HCT116 (cell line): ENCODE measurements around the gene PCK2. TPM values are rescaled to one million over a fixed set of nuclear protein-coding genes. Genes with fewer than 3 reads are reported as not detected.

Source experiments
- ATAC-seq: fragments of 200-7000 bp; cut with Tn5 transposase; 2 replicates; pipeline ENCODE4 v1.9.1; 2020; ENCODE audit warnings: mild to moderate bottlenecking, moderate library complexity
- BruUV-seq: library from RNA; stranded (reverse); fragments of 400-500 nt; replicated peaks from 2 replicates; lab custom pipeline; 2021; lab: Mats Ljungman, UMichigan
- CTCF ChIA-PET: fragments of 300-600 bp; sonication (Branson Sonifier 250); formaldehyde crosslinking; loops from one replicate; lab custom pipeline; 2021; ENCODE audit warnings: antibody characterized with exemption; lab: Charles Lee
- POLR2A ChIA-PET: fragments of 300-600, 350-600 bp; sonication (Branson Sonifier 250); formaldehyde crosslinking; loops from one replicate; lab custom pipeline; 2021; ENCODE audit warnings: antibody characterized with exemption; lab: Charles Lee
- RAD21 ChIA-PET, 2 experiments: fragments of 300-600 bp; sonication (Branson Sonifier 250); formaldehyde crosslinking; loops; one replicate each; lab custom pipeline; 2023; ENCODE audit warnings: low total read pairs in 2 of 2; ENCODE audit not compliant: uncharacterized antibody in 2 of 2, unreplicated experiment in 2 of 2, low non-redundant PET in 1 of 2; lab: Charles Lee
- DNase-seq: peaks from one replicate; pipeline ENCODE4 v3.0.0-alpha.2; 2010; ENCODE audit warnings: low read depth, low spot score
- H2AFZ ChIP-seq: fragments of 200-600 bp; shearing (Covaris generic), sonication (generic); 2 replicates; pipeline ENCODE4 v1.6.1; 2017; ENCODE audit warnings: low read depth, mixed run types, mixed read lengths, antibody characterized with exemption, low read length; ENCODE audit not compliant: poor library complexity, severe bottlenecking
- H3K27ac ChIP-seq: 2 replicates; pipeline ENCODE4 v1.5.1; 2012; ENCODE audit warnings: low read depth, low read length
- H3K27me3 ChIP-seq: fragments of 200-600 bp; sonication (generic); 2 replicates; pipeline ENCODE4 v1.6.1; 2016; ENCODE audit warnings: mixed run types, low read length, mixed read lengths; ENCODE audit not compliant: insufficient read depth
- H3K36me3 ChIP-seq, 2 experiments: fragments of 200-500 bp in 1 of 2; fragments of 200-600 bp in 1 of 2; sonication (Bioruptor generic) in 1 of 2; sonication (generic) in 1 of 2; 2 replicates each; pipeline versions ENCODE4 v1.5.1 to v1.6.1; 2014 to 2016; ENCODE audit warnings: low read length in 2 of 2, inconsistent platforms in 1 of 2, mixed read lengths in 1 of 2, mixed run types in 1 of 2; ENCODE audit not compliant: insufficient read depth in 2 of 2, control insufficient read depth in 1 of 2
- H3K4me1 ChIP-seq, 2 experiments: fragments of 200-600 bp in 1 of 2; sonication (generic) in 1 of 2; 2 replicates each; pipeline versions ENCODE4 v1.5.1 to v1.6.1; 2012 to 2017; ENCODE audit warnings: low read length in 2 of 2, inconsistent platforms in 1 of 2, mild to moderate bottlenecking in 1 of 2, mixed read lengths in 1 of 2, mixed run types in 1 of 2, moderate library complexity in 1 of 2; ENCODE audit not compliant: insufficient read depth in 2 of 2, control insufficient read depth in 1 of 2
- H3K4me2 ChIP-seq: fragments of 200-600 bp; sonication (generic); 2 replicates; pipeline ENCODE4 v1.6.1; 2017; ENCODE audit warnings: mixed run types, low read length, mixed read lengths
- H3K4me3 ChIP-seq, 2 experiments: fragments of 200-600 bp in 1 of 2; sonication (generic) in 1 of 2; replicated peaks in 1 of 2; 2 replicates each; pipeline ENCODE4 v1.5.1; 2011 to 2016; ENCODE audit warnings: low read length in 2 of 2, control low read depth in 1 of 2, low read depth in 1 of 2, mild to moderate bottlenecking in 1 of 2, mixed read lengths in 1 of 2, mixed run types in 1 of 2
- H3K79me2 ChIP-seq: fragments of 200-600 bp; sonication (generic); 2 replicates; pipeline ENCODE4 v1.6.1; 2017; ENCODE audit warnings: mild to moderate bottlenecking, mixed run types, low read length, moderate library complexity, mixed read lengths; ENCODE audit not compliant: insufficient read depth
- H3K9ac ChIP-seq: fragments of 200-600 bp; sonication (generic); 2 replicates; pipeline ENCODE4 v1.6.1; 2016; ENCODE audit warnings: low read length, mixed read lengths
- H3K9me2 ChIP-seq: fragments of 200-600 bp; sonication (generic), shearing (Covaris generic); 2 replicates; pipeline ENCODE4 v1.6.1; 2017; ENCODE audit warnings: mixed run types, mild to moderate bottlenecking, moderate library complexity; ENCODE audit not compliant: insufficient read depth
- H3K9me3 ChIP-seq, 2 experiments: fragments of 200-500 bp in 1 of 2; fragments of 200-600 bp in 1 of 2; sonication (Bioruptor generic) in 1 of 2; sonication (generic) in 1 of 2; 2 replicates each; pipeline ENCODE4 v1.6.1; 2014 to 2017; ENCODE audit warnings: low read length in 2 of 2, mixed read lengths in 2 of 2, inconsistent platforms in 1 of 2, low read depth in 1 of 2, mild to moderate bottlenecking in 1 of 2, mixed run types in 1 of 2, moderate library complexity in 1 of 2; ENCODE audit not compliant: control insufficient read depth in 1 of 2, insufficient read depth in 1 of 2
- H4K20me1 ChIP-seq: fragments of 200-600 bp; sonication (generic), shearing (Covaris generic); 2 replicates; pipeline ENCODE4 v1.6.1; 2017; ENCODE audit warnings: mixed run types, mild to moderate bottlenecking, moderate library complexity; ENCODE audit not compliant: insufficient read depth
- CBX3 ChIP-seq: IDR thresholded peaks from 2 replicates; pipeline ENCODE4 v1.6.1; 2012; ENCODE audit warnings: low read depth
- CEBPB ChIP-seq: IDR thresholded peaks from 2 replicates; pipeline ENCODE4 v1.6.1; 2012; ENCODE audit warnings: low read depth
- CTCF ChIP-seq, 3 experiments: fragments of 200-600 bp in 1 of 3; sonication (generic) in 1 of 3; IDR thresholded peaks in 2 of 3; conservative IDR thresholded peaks in 1 of 3; 2 replicates each; pipeline ENCODE4 v1.5.1; 2012 to 2017; ENCODE audit warnings: low read depth in 2 of 3, low read length in 2 of 3, antibody characterized with exemption in 1 of 3, borderline replicate concordance in 1 of 3, control low read depth in 1 of 3, mild to moderate bottlenecking in 1 of 3, mixed read lengths in 1 of 3, mixed run types in 1 of 3, moderate library complexity in 1 of 3; ENCODE audit not compliant: insufficient read depth in 1 of 3
- EGR1 ChIP-seq: IDR thresholded peaks from 2 replicates; pipeline ENCODE4 v1.6.1; 2012; ENCODE audit warnings: low read depth
- ELF1 ChIP-seq: IDR thresholded peaks from 2 replicates; pipeline ENCODE4 v1.6.1; 2012; ENCODE audit warnings: low read depth, borderline replicate concordance
- EZH2 ChIP-seq: fragments of 200-600 bp; sonication (generic); IDR thresholded peaks from 2 replicates; pipeline ENCODE4 v1.6.1; 2017; ENCODE audit warnings: antibody characterized with exemption, mixed run types
- EZH2phosphoT487 ChIP-seq: fragments of 200-600 bp; IDR thresholded peaks from 2 replicates; pipeline ENCODE4 v1.6.1; 2018; ENCODE audit warnings: antibody characterized with exemption, borderline replicate concordance
- FOSL1 ChIP-seq: IDR thresholded peaks from 2 replicates; pipeline ENCODE4 v1.6.1; 2012; ENCODE audit warnings: low read depth
- JUND ChIP-seq: IDR thresholded peaks from 2 replicates; pipeline ENCODE4 v1.6.1; 2012
- POLR2A ChIP-seq: IDR thresholded peaks from 2 replicates; pipeline ENCODE4 v1.7.0; 2011; ENCODE audit warnings: borderline replicate concordance; ENCODE audit not compliant: insufficient read depth, insufficient read length; ENCODE audit errors: extremely low read depth
- POLR2AphosphoS5 ChIP-seq: IDR thresholded peaks from 2 replicates; pipeline ENCODE4 v1.6.1; 2011; ENCODE audit warnings: mild to moderate bottlenecking, low read depth, low read length, moderate library complexity
- RAD21 ChIP-seq: IDR thresholded peaks from 2 replicates; pipeline ENCODE4 v1.6.1; 2012; ENCODE audit warnings: low read depth, mild to moderate bottlenecking
- SP1 ChIP-seq: IDR thresholded peaks from 2 replicates; pipeline ENCODE4 v1.6.1; 2012; ENCODE audit warnings: low read depth
- TCF7L2 ChIP-seq: IDR thresholded peaks from 2 replicates; pipeline ENCODE4 v1.7.0; 2011; ENCODE audit warnings: borderline replicate concordance, inconsistent platforms; ENCODE audit not compliant: insufficient read depth, insufficient read length; ENCODE audit errors: extremely low read depth
- ZFX ChIP-seq: fragments of 450-650 bp; IDR thresholded peaks from 2 replicates; pipeline ENCODE4 v1.6.1; 2017
- ZNF274 ChIP-seq: fragments of 200-500 bp; sonication (Bioruptor generic); IDR thresholded peaks from 2 replicates; pipeline ENCODE4 v1.6.1; 2014; ENCODE audit warnings: mild to moderate bottlenecking, low read depth, low read length, inconsistent platforms
- intact Hi-C: fragments of 100-400 bp; cut with micrococcal nuclease; formaldehyde crosslinking; loops from 2 replicates; pipeline ENCODE4 v1.10.0; 2022
- total RNA-seq: library from RNA; stranded (reverse); gene quantifications from one replicate; pipeline ENCODE4 v1.2.1, GENCODE V29; 2021; ENCODE audit not compliant: unreplicated experiment

PCK2 gene
- total RNA-seq, 1 experiment from 2014 or later, result 94.1 TPM

GRCh38 chr14:24051176-24051788 lies 42.8 kb upstream of the PCK2 start:
- Histone ChIP-seq H3K4me3 (peak overlapping the region; percentile 55 to 73), H3K9me3 (no peaks in the 10 kb centered on the region), H3K9me2 (no peaks in the 10 kb centered on the region), H3K27ac (no peak overlapping the region; the same call in 1 of the 2 replicates), H3K4me1 (peaks cover 6 to 25% of the 10 kb centered on the region in 2 experiments; a peak in 3 of 4 replicates), H4K20me1 (no peaks in the 10 kb centered on the region), H3K27me3 (no peaks in the 10 kb centered on the region), H3K9ac (peak overlapping the region; percentile 43), H2AFZ (peak overlapping the region; percentile 61), H3K36me3 (no peaks in the 10 kb centered on the region), H3K4me2 (peak overlapping the region; percentile 97), H3K79me2 (no peaks in the 10 kb centered on the region)
- CTCF ChIA-PET, result interaction anchor here (1.2 to 1.5 kb wide), 2 partner anchors 40 to 58 kb away, joined by 4 to 6 read pairs; no protein-coding TSS in a partner anchor
- DNase-seq (no peak), ATAC-seq (peak; percentile 10; the same call in 1 of the 2 replicates)
- intact Hi-C loops, result no loop called here
- TF ChIP-seq EGR1, result no peak
- 0 out of 2 replicates have a peak, but pooled peaks have one; percentile 22 for TF ChIP-seq ZFX
- POLR2A ChIA-PET, result interaction anchor here (1.5 kb wide), 2 partner anchors 43 to 57 kb away, joined by 7 to 9 read pairs; partner anchors contain the start of gene PCK2
- RAD21 ChIA-PET, result interaction anchor here in 1 of 2 experiments (1.0 kb wide), 1 partner anchor 58 kb away, joined by 3 read pairs; no protein-coding TSS in a partner anchor
- no TSS peak for BruUV-seq

GRCh38 chr14:24051789-24052655 lies 42.1 kb upstream of the PCK2 start, which contains the start of gene CARMIL3:
Gene CARMIL3, plus strand, starts transcription at chr14:24052009. Its CDS starts 145 bp downstream, at chr14:24052154.
- no peaks in the 10 kb centered on the region for H4K20me1 ChIP-seq
- intact Hi-C loops, result no loop called here
- no peaks in the 10 kb centered on the region for H3K9me2 ChIP-seq
- DNase-seq, result no peak
- POLR2A ChIA-PET, result interaction anchor here (1.5 kb wide), 2 partner anchors 42 to 56 kb away, joined by 7 to 9 read pairs; partner anchors contain the start of gene PCK2
- RAD21 ChIA-PET, result interaction anchor here in 1 of 2 experiments (1.0 kb wide), 1 partner anchor 57 kb away, joined by 3 read pairs; no protein-coding TSS in a partner anchor
- ATAC-seq, result peak; percentile 87
- H3K4me1 ChIP-seq, result peaks cover 6 to 25% of the 10 kb centered on the region in 2 experiments; a peak in 3 of 4 replicates
- H3K36me3 ChIP-seq, result no peaks in the 10 kb centered on the region
- H3K4me2 ChIP-seq, result peak within 1 kb of the TSS; percentile 97
- CTCF ChIA-PET, result interaction anchor here (1.0 to 1.5 kb wide), 3 partner anchors 40 to 63 kb away, joined by 4 to 6 read pairs (median 4); partner anchors contain the start of genes DCAF11 and NRL
- no peaks in the 10 kb centered on the region for H3K27me3 ChIP-seq
- H2AFZ ChIP-seq, result peak within 1 kb of the TSS; percentile 61
- peak within 1 kb of the TSS; percentile 55 to 73 for H3K4me3 ChIP-seq
- no peaks in the 10 kb centered on the region for H3K9me3 ChIP-seq
- no peak within 1 kb of the TSS; the same call in 1 of the 2 replicates for H3K27ac ChIP-seq
- no peaks in the 10 kb centered on the region for H3K79me2 ChIP-seq
- peak within 1 kb of the TSS; percentile 43 for H3K9ac ChIP-seq
- BruUV-seq, result no TSS peak
- TF ChIP-seq EZH2 (no peak), FOSL1 (no peak), POLR2AphosphoS5 (peak; percentile 40; the same call in 1 of the 2 replicates), CTCF (IDR thresholded peaks at IDR 0.05 in 2 of 3, conservative IDR thresholded peaks at IDR 0.05 in 1 of 3; ENCODE audit: borderline replicate concordance in 1 of 3, insufficient read depth in 1 of 3, low read depth in 2 of 3, low read length in 2 of 3) (no peak), CBX3 (no peak), EZH2phosphoT487 (no peak), POLR2A (peak; percentile 22), JUND (no peak), TCF7L2 (no peak), RAD21 (no peak), CEBPB (no peak), ELF1 (no peak), ZNF274 (no peak), SP1 (no peak)
